Stimulated activated CD8-positive, alpha-beta memory T cell treated with anti-CD3 and anti-CD28 coated beads, Interleukin-12 subunit alpha, Interleukin-12 subunit beta, amount 100 ng/mL, for 24 hours (primary cell): ENCODE measurements around the gene FOLR2.
"Not testable (repeated sequence)": the region's sequence is repeated elsewhere in the genome, so short reads cannot be mapped to it uniquely, and the experiment has no call there.

Experiments used
- DNase-seq: peaks from one replicate; pipeline ENCODE4 v3.0.0-alpha.2; 2020; ENCODE audit errors: extremely low read depth

Gene FOLR2

GRCh38 chr11:72206794-72207193 is 9.8 kb upstream of the FOLR2 start:
- not testable (repeated sequence) for DNase-seq

- DNase-seq = no peak
Observed at GRCh38 chr11:72208281-72208680, 8.3 kb upstream of the FOLR2 start.

GRCh38 chr11:72209101-72209500 is 7.5 kb upstream of the FOLR2 start:
- DNase-seq = no peak

GRCh38 chr11:72217841-72218240 is 1.2 kb downstream of the FOLR2 start:
- DNase-seq = no peak

DNA sequence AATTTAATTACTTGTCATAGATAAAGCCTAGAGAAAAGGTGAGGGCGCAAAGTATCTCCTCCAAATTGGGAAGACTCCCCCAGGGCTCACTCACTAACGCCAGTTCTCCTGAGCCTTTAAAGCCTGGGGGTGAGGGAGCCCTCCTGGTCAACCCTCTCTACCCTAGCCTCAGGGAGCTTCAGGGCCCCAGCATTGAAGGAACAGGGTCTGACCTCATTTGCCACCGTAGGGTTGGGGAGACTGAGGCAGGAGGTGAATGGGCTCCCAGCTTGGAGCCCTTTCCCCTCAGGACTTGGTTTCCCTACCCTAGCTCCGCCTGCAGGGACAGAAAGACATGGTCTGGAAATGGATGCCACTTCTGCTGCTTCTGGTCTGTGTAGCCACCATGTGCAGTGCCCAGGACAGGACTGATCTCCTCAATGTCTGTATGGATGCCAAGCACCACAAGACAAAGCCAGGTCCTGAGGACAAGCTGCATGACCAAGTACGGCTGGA is 1.7 kb downstream of the FOLR2 start:
- DNase-seq = no peak

DNA sequence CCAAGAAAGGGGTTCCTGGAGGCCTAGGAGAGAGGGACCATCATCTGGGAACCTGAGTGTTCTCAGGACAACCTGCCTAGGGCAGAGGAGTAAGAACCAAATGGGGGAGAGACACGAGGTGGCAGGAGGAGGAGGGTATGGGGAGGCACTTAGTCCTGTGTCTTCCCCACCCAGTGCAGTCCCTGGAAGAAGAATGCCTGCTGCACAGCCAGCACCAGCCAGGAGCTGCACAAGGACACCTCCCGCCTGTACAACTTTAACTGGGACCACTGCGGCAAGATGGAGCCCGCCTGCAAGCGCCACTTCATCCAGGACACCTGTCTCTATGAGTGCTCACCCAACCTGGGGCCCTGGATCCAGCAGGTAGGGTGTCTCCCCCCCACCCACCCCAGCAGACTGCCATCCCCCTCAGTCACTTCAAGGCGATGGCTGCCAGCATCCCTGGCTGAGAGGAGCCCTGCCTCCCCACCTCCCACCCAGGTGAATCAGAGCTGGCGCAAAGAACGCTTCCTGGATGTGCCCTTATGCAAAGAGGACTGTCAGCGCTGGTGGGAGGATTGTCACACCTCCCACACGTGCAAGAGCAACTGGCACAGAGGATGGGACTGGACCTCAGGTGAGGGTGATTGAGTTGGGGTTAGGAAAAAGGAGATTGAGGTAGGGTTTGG is 4.2 kb downstream of the FOLR2 start:
- DNase-seq = no peak

DNA sequence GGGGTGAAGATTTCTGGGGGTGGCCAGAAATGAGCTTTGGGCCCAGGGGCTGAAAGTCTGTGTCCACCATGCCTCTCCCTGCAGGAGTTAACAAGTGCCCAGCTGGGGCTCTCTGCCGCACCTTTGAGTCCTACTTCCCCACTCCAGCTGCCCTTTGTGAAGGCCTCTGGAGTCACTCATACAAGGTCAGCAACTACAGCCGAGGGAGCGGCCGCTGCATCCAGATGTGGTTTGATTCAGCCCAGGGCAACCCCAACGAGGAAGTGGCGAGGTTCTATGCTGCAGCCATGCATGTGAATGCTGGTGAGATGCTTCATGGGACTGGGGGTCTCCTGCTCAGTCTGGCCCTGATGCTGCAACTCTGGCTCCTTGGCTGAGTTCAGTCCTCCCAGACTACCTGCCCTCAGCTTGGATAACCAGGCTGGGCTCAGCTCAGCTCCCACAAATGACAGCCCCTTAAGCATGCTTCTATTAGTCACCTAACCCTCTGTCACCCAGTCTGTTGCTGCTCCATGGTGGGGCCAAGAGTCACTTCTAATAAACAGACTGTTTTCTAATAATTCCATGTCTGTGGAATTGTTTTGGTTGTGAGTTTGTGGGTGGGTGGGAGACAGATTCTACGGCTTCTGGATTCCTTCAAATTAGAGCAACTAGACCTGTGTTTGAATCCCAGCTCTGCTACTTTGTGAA is 4.9 kb downstream of the FOLR2 start:
- DNase-seq = no peak

- DNase-seq = no peak
Observed at GRCh38 chr11:72222106-72222891, 5.7 kb downstream of the FOLR2 start.

DNA sequence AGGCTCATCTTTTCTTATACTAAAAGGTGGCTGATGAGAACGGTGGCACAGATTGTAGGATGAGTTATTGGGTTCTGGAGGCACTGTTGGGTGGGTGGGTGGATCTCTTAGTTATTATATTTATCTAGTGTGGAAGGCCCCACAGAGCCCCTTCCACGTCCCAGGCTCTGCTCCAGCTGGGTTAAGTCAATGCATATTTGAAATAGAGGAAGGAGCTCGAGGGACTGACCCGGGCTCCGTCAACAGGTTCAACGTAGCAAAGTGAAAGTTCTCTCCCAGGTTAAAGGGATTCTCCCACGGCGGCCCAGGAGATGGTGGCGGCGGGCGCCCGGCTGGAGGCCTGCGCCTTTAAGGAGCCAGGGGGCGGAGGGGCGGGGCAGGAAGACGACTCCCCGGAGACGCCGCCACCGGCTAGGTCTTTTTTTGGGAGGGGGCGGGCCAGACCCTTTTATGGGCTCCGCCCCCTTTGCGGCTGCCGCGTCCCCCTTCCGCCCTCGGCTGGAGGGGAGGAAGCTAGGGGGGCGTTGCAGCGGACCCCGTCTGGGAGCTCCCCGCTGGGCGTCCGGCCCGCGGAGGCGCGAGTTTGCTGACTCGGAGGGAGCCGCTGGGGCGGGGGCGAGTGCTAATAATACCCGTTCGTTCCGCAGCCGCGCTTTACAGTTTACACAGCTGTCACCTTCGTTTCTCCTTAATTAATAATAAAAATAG is 6.5 kb downstream of the FOLR2 start:
- peak; percentile 84 for DNase-seq

DNA sequence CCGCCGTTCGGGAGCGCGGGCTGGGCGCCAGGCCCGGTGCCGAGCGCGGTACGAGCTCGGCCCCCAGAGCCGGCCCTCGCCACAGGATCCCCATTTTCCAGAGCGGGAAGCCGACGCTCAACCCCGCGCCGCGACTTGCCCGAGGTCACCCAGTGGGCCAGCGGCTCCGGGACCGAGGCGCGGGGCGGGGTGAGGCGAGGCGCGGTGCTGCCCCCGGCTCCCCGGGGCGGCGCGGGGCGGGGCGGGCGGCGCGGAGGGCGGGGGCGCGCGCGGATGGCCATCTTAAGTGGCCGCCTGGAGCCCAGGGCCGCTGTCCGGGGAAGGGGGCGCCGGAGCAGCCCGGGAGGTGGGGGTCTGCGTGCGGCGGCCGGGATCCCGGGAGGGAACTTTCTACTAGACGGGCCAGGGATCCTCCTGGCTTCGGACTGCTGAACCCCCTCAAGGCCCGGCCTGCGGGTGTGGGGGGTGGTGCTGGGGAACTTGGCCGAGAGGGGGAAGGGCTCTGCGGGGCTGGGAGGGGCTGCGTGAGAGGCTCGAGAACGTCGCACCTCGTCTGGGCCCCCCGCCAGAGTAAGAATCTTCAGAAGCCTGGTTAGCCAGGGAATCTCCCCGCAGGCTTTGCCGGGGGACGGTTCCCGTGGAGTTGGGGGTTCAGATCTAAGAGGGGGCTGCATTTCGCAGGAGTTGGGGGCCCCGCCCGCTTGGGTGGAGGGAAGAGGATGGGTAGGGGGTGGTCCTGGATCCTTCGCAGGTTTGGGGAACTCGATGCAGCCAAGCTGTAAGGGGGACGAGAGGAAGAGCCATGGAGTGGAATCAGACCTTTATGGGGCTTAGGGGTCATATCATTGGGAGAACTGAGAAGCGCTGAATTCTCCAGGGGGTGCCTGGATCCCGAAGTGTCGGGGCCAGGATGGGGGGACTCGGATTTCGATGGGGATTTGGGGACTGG is 7.3 kb downstream of the FOLR2 start:
- peak; percentile 20 for DNase-seq

GRCh38 chr11:72224564-72225410 is 8.2 kb downstream of the FOLR2 start, which contains the start of gene INPPL1:
Gene INPPL1, plus strand, starts transcription at chr11:72224767. Its CDS starts 218 bp downstream, at chr11:72224985.
- DNase-seq = no peak

- no peak for DNase-seq
Observed at GRCh38 chr11:72225411-72225951, 8.9 kb downstream of the FOLR2 start.

- DNase-seq = no peak
Observed at GRCh38 chr11:72226701-72227100, 10.1 kb downstream of the FOLR2 start.

DNA sequence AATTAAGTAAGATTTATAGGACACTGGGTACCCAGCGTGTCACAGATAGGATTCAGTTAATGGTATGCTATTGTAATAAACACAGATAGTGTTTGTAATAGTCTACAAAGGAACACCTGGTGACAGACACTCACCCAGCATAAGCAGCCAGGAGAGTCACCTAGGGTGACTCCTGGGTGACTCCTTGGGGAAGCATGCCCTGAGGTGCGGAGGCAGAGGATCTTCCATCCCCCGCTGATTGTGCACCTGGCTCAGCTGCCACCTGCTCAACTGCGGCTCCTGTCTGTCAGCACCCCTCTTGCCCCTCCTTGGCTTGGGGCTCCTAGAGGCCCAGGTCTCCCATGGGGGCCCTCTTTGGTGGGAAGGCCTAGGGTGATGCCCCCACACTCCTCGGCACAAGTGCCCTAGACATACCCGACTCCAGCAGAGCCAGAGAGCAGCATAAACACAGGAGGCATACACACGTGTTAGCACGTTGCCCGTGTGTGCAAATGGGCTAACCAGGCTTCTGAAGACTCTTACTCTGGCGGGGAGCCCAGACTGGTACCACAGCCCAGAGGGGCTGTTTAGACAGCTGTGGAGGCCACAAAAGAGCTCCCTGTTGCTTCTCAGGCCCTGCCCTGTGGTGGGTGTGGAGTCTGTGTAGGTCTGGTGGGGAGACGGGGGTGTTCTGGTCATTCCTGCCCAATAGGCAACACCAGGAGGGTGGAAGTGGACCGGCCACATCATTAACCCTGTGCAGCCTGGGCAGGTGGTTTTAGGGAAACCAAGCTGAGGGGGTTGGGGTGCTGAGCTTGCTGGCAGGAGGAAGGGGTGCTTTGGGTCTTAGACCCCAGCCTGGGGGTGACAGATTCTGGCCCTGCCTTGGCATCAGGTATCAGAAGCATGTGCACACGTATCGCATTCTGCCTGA is 11.0 kb downstream of the FOLR2 start:
- no peak for DNase-seq

- no peak for DNase-seq
Observed at GRCh38 chr11:72228229-72228843, 11.7 kb downstream of the FOLR2 start.

DNA sequence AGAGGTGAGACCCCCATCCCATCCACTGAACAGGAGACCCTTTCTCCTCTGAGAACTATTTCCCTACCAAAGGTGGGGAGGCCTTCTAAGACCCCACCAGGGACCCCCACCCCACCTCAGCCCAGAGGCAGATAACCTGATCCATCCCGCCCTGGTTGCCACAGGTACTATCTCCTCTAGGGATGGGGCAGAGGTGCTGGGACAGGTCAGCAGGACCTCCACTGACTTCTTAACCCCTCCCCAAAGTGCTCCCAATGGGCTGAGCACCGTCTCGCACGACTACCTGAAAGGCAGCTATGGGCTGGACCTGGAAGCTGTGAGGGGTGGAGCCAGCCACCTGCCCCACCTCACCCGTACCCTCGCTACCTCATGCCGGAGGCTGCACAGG is 12.2 kb downstream of the FOLR2 start:
- no peak for DNase-seq

GRCh38 chr11:72229336-72229924 is 12.8 kb downstream of the FOLR2 start:
- no peak for DNase-seq
